ENCODE measurements around the gene TIMP2. TPM values are rescaled to one million over a fixed set of nuclear protein-coding genes. Genes with fewer than 3 reads are reported as not detected.

Gene TIMP2
- total and polyA plus RNA-seq, 2 of the 13 experiments (the other 11 are each of a cell fraction or from before 2014, with no cell fraction given) = 3.8 to 8.5 TPM

- 96% methylated on average over 8 of the region's 8 CpGs for WGBS (ENCODE audit: low lambda C conversion rate)
- no peak overlapping the region for H2AFZ ChIP-seq (ENCODE audit: low read length)
- no peak overlapping the region for H3K9ac ChIP-seq (ENCODE audit: insufficient read depth, low read depth, low read length)
- intact Hi-C loops (cut with micrococcal nuclease; ENCODE audit: unreplicated experiment) = no loop called here
- H3K36me3 ChIP-seq (replicated peaks in 1 of 2; ENCODE audit: control insufficient read depth in 1 of 2, insufficient read depth in 2 of 2, low read length in 2 of 2) = peaks cover 65 to 92% of the 10 kb centered on the region in 2 experiments
- H3K9me3 ChIP-seq (ENCODE audit: low read length) = no peaks in the 10 kb centered on the region
- no TSS peak for BruUV-seq (replicated peaks)
- FAIRE-seq (no peak), ATAC-seq (no peak), DNase-seq (ENCODE audit: low spot score) (no peak)
- H3K79me2 ChIP-seq (ENCODE audit: insufficient read depth, low read length) = no peaks in the 10 kb centered on the region
- no peak overlapping the region for H3K27ac ChIP-seq (ENCODE audit: extremely low read length, insufficient read depth, low read length)
- no peak for TF ChIP-seq GZF1 (CRISPR knock-in tag; IDR thresholded peaks at IDR 0.05)
- peak; percentile 56; the same call in 1 of the 2 replicates for TF ChIP-seq ZNF629 (CRISPR knock-in tag; conservative IDR thresholded peaks at IDR 0.05)
- no peaks in the 10 kb centered on the region for H3K27me3 ChIP-seq (ENCODE audit: control insufficient read depth in 1 of 2, insufficient read depth in 2 of 2, low read length in 2 of 2)
- H3K4me2 ChIP-seq (ENCODE audit: low read depth, low read length) = no peak overlapping the region
- ChIA-PET CTCF (ENCODE audit: low intra/inter-chr PET ratio, low total read pairs) (no interaction called here), POLR2A (interaction anchor here (2.0 kb wide), 1 partner anchor 13 kb away, joined by 4 read pairs; no protein-coding TSS in a partner anchor)
- H3K4me3 ChIP-seq (replicated peaks in 1 of 3; ENCODE audit: insufficient read depth in 1 of 3, low read depth in 2 of 3, low read length in 3 of 3) = no peak overlapping the region
- in situ Hi-C loops (cut with HindIII; ENCODE audit: extremely low pct_ligation_motif_present, low pct_unique_long_range_greater_than_20kb) = no loop called here
- 0 out of 2 replicates have a peak, but pooled peaks cover 7% of the 10 kb centered on the region for H3K4me1 ChIP-seq (ENCODE audit: insufficient read depth, low read length)
- H4K20me1 ChIP-seq (ENCODE audit: insufficient read depth, low read length) = peaks cover 6% of the 10 kb centered on the region; the same call in 1 of the 2 replicates
Measured at GRCh38 chr17:78819402-78819801, 105.8 kb downstream of the TIMP2 start.

GRCh38 chr17:78818932-78819331 is 106.3 kb downstream of the TIMP2 start:
- no peaks in the 10 kb centered on the region for H3K79me2 ChIP-seq (ENCODE audit: insufficient read depth, low read length)
- 0 out of 2 replicates have a peak, but pooled peaks cover 5% of the 10 kb centered on the region for H3K4me1 ChIP-seq (ENCODE audit: insufficient read depth, low read length)
- DNase-seq (ENCODE audit: low spot score) (no peak), ATAC-seq (no peak), FAIRE-seq (no peak)
- TF ChIP-seq ZNF747 (CRISPR knock-in tag; IDR thresholded peaks at IDR 0.05; ENCODE audit: borderline replicate concordance) = no peak
- TF ChIP-seq KDM1A (CRISPR knock-in tag; IDR thresholded peaks at IDR 0.05) = no peak
- CTCF ChIA-PET (ENCODE audit: low intra/inter-chr PET ratio, low total read pairs) = no interaction called here
- 96% methylated on average over 6 of the region's 6 CpGs for WGBS (ENCODE audit: low lambda C conversion rate)
- H3K27me3 ChIP-seq (ENCODE audit: control insufficient read depth in 1 of 2, insufficient read depth in 2 of 2, low read length in 2 of 2) = no peaks in the 10 kb centered on the region
- in situ Hi-C loops (cut with HindIII; ENCODE audit: extremely low pct_ligation_motif_present, low pct_unique_long_range_greater_than_20kb) (no loop called here), intact Hi-C loops (cut with micrococcal nuclease; ENCODE audit: unreplicated experiment) (no loop called here)
- peaks cover 5% of the 10 kb centered on the region; the same call in 1 of the 2 replicates for H4K20me1 ChIP-seq (ENCODE audit: insufficient read depth, low read length)
- H3K27ac ChIP-seq (ENCODE audit: extremely low read length, insufficient read depth, low read length) = no peak overlapping the region
- H3K9me3 ChIP-seq (ENCODE audit: low read length) = no peaks in the 10 kb centered on the region
- POLR2A ChIA-PET = interaction anchor here (2.0 kb wide), 1 partner anchor 13 kb away, joined by 4 read pairs; no protein-coding TSS in a partner anchor
- peaks cover 64 to 92% of the 10 kb centered on the region in 2 experiments for H3K36me3 ChIP-seq (replicated peaks in 1 of 2; ENCODE audit: control insufficient read depth in 1 of 2, insufficient read depth in 2 of 2, low read length in 2 of 2)
- no peak overlapping the region for H3K9ac ChIP-seq (ENCODE audit: insufficient read depth, low read depth, low read length)
- no peak overlapping the region for H3K4me2 ChIP-seq (ENCODE audit: low read depth, low read length)
- no peak overlapping the region for H2AFZ ChIP-seq (ENCODE audit: low read length)
- no peak overlapping the region for H3K4me3 ChIP-seq (replicated peaks in 1 of 3; ENCODE audit: insufficient read depth in 1 of 3, low read depth in 2 of 3, low read length in 3 of 3)
- no TSS peak for BruUV-seq (replicated peaks)
